GM19455 (cell line): ENCODE data around the gene PYCARD.

Source experiments
- ATAC-seq: cut with Tn5 transposase; IDR thresholded peaks from one replicate; pipeline ENCODE4 v1.9.1; 2021; ENCODE audit not compliant: unreplicated experiment

PYCARD gene

GRCh38 chr16:31167315-31167714, 35.2 kb downstream of the PYCARD start:
- no peak for ATAC-seq

- no peak for ATAC-seq
Measured at GRCh38 chr16:31157136-31157535, 45.4 kb downstream of the PYCARD start.
